GM21515 (cell line): ENCODE measurements around the gene MCC.

ENCODE experiments used
- ATAC-seq: cut with Tn5 transposase; IDR thresholded peaks from one replicate; pipeline ENCODE4 v1.9.1; 2021; ENCODE audit not compliant: unreplicated experiment

MCC gene

DNA sequence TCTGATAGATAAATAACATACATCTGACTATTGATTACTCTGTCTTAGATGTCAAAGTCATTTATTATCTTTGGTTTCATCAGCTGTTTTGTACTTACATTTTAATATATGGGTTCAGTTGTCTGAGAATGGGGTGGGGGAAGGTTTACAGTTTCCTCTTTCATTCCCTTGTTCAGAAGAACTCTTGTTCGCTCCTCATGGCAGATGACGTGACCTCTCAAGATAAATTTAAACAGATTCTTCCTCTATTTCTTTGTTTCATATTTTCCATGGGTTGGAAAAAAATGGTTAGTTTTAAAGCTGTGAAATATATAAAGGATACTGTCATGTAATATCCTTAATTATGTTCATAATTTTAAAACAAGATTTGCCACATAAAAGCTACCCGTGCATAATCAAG is 114.8 kb downstream of the MCC start:
- ATAC-seq: no peak

DNA sequence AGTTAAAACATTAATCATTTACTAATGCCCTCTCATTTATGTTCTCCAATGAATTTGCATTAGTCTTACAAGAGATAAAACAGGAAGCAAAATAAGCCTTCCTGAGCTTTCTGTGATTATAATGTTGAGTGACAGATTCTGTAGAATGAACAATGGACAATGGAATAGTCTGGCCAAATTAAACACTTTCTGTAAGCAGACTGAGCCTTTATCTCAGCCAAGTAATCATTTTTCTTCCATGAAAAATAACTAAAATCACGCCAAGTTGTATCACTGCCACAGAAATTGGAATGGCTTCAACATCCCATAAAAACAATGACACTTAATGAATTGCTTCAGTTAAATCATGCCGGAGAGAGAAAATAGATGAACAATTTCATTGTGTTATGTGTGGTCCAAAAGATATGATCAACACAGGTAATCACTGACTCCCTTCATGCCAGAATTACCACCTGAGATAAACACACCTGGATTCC is 116.5 kb downstream of the MCC start:
- no peak for ATAC-seq

DNA sequence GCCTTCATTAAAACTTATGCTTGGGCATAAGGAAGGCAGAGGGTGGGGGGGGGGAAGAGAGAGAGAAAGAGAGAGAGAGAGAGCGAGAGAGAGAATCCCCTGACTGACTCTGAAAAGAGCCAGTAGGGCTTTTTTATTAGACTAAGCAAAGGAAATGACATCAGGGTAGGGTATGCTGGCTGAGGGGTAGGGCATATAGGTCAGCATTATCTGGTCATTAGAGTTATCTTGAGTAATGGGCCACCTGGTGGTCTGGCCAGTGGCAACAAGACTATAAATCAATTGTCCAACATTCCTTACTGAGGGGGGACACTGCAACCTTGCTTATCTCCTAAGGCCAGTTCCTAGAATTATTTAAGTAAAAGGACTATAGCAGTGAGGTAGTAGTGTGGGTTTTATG is 120.7 kb downstream of the MCC start:
- no peak for ATAC-seq

DNA sequence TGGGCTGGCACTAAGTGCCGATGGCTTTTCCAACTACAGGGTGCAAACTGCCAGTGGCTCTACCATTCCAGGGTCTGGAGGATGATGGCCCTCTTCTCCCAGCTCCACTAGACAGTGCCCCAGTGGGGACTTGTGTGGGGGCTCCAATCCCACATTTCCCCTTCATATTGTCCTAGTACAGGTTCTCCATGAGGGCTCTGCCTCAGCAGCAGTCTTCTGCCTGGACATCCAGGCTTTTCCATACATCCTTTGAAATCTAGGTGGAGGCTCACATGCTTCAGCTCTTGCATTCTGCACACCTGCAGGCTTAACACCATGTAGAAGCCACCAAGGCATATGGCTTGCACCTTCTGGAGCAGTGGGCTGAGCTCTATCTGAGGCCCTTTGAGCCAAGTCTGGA is 123.8 kb downstream of the MCC start:
- ATAC-seq: no peak

DNA sequence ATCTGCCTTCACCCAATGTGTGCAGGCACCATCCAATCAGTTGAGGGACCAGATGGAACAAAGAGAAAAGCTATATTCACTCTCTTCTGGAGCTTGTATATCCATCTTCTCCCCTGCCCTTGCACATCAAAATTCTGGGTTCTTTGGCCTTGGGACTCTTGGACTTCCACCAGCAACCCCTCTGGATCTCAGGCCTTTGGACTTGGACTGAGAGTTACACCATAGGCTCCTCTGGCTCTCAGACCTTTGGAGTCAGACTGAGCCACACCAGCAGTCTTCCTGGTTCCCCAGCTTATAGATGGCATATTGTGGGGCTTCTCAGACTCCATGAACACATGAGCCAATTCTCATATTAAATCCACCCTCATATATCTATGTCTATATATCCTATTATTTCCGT is 126.6 kb downstream of the MCC start:
- no peak for ATAC-seq

DNA sequence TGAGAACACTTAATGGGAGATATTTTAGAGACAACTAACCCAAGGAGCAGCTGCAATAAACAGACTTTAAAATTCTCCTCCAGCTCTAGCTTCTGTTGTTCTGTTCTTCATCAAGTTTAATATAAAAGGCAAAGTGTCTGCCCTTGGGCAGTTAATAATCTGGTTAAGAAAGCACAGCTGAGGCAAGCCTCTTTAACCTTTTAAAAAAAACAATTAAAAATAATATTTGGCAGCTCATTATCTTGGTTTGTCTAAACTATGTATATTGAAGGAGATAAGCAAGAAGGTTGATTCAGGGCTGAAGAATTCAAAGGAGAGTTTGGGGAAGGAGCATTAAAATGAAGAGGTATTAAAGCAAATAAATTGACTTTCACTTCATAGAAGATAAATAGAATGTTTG is 128.8 kb downstream of the MCC start:
- ATAC-seq: no peak

DNA sequence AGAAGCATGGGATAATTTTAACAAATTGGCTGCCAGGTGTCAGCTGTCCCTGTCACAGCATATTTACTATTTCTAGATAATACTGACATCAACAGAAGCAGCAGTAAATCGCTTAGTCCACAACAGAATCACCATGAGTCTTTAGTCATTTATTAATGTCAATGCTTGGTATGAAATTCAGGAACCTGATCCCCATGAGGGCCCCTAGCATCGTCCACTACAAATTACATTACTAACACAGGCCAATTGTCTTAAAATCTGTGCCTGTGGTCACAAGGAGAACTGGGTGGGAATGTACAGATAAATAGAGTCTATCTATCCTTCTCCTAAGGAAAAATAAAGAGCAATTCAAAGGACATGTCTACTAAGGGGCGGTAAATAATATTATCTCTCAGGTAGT is 129.6 kb downstream of the MCC start:
- ATAC-seq: no peak

DNA sequence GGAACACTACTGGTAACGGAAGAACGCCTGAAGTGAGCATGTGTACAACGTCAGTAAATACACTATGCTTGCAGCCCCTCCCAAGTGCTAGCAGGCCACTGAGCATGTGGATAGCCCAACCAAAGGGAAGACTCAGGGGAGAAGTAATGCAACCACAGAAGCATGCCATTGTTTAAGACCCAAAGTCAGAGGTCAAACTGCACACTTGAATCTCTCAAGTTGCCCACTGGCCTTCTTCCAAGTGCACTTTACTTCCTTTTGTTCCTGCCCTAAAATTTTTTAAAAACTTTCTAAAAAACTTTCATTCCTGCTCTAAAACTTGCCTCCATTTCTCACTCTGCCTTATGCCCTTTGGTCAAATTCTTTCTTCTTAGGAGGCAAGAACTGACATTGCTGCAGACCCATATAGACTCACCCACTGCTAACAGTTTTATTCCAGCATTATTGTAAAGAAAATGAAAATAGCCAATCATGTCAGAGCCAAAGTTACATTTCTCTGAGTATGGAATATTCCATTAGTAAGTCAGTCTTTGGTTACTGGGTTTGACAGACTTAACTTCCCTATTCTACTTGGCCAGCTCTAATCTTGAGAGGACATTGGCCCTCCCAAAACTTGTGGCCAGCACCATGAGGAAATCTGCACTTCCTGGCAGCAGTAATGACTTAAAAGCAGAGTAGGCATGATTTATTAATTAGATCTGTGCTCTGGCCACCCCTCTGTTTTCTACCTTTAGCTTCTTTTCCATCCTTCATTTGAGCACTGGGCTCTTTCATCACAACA is 130.4 kb downstream of the MCC start:
- no peak for ATAC-seq

DNA sequence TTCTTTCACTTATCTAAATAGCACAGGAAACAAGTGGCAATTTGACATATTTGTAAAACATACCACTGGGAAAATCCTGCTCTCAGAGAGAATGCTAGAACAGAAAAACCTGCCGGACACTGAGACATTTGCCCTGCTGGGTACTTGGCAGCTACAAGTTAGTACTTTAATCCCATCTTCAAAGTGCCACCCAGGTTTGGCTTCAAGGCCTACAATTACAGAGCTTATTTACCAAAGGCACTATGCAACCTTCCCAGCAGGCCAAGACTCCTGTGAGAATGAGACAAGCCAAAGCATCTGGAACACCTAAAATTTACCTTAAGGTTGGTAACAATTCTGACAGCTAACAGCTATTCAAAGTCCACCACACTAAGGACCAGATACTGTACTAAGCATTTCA is 131.8 kb downstream of the MCC start:
- no peak for ATAC-seq

DNA sequence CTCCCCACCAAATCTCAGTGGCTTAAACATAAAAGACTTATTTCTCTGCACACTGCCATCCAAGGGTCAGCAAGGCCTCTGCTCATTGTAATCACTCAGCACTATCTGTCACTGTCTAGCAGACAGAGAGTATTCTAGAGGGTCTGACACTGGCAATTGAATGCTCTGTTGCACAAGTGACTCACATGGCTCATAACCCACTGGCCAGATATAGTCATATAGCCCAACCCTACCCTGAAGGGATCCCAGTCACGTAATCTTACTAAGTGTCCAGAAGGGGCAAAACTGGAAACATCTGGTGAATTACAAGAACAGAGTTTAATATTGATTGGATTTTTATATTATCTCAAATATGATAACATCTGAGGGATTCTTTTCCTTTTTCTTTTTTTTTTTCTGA is 134.2 kb downstream of the MCC start:
- ATAC-seq: no peak

DNA sequence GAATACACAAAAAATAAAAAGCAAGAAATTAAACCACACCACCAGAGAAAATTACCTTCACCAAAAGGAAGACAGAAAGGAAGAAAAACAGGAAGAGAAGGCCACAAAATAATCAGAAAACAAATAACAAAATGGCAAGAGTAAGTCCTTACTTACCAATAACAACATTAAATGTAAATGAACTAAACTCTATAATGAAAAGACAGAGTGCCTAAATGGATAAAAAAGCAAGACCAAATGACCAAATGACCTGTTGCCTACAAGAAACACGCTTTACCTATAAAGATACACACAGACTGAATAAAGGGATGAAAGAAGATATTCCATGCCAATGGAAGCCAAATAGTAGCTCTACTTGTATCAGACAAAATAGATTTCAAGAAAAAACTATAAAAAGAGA is 140.7 kb downstream of the MCC start:
- ATAC-seq: no peak

DNA sequence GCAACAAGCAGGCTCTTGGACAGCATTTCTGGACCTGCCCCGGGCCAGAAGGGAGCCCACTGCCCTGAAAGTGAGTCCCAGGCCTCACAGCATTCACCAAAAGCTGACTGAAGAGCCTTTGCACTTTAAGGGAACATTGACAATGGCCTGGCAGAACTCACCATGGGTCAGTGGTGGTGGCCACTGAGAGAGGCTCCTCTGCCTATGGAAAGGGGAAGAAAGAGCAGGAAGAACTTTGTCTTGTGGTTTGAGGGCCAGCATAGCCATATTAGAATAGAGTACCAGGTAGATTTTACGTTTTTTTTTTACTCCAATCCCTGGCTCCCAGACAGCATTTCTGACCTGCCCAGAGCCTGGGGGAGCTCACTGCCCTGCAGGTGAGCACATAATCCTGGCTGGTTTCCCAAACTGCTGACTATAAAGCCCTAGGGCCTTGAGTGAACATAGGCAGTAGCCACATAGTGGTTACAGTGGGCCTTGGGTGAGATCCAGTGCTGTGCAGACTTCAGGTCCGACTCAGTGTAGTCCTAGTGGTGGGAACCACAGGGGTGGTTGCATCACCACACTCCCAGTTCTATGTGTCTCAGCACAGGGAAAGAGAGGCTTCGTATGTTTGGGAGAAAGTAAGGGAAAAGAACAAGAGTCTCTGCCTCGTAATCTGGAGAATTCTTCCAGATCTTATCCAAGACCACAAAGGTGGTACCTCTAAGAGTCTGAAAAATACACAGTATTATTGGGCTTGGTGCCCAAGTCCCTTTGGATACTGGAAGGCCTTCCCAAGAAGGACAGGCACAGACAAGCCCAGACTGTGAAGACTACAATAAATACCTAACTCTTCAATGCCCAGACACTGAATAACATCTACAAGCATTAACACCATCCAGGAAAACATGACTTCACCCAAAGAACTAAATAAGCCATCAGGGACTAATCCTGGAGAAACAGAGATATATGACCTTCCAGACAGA is 143.0 kb downstream of the MCC start:
- ATAC-seq: no peak

DNA sequence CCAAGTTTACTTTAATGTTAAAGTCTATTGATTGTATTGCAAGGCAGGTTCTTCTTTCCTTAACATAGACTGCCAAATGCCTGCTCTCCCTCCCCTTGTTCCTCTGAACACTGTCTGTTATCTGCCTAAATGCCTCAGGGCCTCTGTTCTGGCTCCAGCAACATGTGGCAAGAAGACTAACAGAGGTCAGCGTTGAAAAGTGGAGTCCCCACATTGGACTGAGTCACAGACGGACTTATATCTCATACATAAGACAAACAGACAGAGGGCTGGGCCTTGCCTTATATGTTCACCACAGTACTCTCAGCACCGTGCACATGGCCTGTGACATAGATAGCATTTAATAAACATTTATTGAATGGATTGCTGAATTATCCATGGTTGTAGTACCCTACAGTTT is 144.9 kb downstream of the MCC start:
- ATAC-seq: no peak

DNA sequence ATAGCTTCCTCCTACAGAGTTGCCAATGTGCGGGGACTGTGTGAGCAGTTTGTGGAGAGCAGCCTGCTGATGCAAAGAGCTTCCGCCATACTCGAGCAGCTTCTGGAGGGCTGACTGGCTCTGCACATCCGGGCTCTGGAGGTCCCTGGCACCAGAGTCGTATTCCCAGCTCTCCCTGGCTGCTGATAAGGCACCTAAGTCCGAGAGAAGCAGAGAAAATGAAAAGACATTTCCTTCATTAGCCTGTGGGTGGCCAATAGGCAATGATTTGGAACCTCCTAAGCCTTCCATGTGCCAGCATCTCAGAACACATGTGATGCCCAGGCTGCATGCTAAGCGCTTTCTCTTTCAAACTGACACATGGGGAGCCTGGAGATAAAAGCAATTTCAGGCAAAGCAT is 147.7 kb downstream of the MCC start:
- ATAC-seq: no peak

DNA sequence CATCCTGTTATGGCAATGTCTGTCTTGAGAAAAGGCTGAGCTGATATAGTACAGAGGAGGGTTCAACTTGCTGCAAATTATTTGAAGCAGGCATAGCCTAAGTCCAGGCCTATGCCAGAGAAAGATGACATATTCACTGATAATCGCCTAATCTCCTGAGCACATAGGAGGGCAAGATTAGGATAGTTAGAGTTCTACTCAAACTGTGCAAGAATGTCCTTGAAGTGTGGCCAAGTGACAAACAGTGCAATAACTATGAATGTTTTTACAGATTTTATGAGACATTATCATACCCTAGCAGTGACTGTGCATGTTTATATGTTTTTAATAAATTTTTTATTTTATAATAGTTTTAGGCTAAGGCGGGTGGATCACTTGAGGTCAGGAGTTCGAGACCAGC is 149.6 kb downstream of the MCC start:
- no peak for ATAC-seq

DNA sequence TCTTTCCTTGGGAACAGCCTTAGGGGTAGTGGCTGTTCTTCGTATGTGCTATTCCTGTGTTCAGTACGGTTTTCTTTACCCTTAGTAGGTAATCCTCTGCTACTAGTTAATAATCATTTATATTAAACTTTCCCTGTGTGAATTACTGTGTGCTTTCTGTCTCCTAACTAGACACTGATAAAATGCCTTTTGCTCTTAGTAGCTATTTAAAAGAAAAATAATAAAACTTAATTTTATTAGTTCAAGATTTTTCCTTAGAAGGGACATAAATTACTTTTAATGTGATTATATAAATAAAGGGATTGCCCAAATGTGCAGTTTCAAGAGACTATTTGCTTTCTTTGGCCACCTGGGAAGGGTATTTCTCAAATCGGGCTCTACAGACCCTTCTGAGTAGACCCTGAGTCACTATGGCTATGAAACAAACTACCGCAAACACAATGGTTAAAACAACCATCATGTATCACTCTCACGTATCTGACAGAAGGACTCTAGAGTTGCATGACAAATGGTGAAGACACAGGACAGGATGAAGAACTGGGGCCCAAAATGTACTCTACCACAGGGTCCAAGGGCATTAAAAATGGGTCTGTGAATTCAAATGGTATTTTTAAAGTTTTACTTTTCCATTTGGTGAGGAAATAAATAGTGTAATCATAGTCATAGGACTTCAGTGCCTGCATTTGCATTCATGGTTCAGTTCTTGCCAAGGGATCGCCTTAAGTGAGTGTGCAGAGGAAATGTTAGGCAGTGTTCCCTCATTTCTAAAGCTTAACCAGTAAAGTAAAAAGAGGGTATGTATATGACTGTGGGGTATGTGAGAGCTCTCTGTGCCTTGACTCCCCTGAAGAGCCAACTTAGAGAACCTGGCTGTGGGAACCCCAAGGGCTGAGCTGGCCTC is 150.5 kb downstream of the MCC start:
- no peak for ATAC-seq

DNA sequence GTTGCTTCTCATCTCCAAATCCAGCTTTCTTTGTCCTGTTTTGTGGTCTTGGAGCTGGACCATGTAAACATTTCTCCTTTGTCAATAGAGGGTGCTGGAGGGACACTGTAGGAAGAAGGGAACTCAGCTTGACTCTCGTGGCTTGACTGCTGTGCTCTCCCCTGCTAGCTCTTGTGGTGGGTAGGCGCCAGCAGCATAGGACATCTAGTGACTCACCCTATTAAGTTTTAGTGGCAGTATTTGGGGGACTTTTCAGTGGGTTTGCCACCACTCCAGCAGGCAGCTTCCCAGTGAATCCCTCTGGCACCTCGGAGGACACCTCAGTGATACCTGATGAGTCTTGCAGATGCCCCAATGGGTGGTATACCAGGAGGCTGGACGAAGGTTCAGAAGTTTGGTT is 151.3 kb downstream of the MCC start:
- ATAC-seq: no peak

DNA sequence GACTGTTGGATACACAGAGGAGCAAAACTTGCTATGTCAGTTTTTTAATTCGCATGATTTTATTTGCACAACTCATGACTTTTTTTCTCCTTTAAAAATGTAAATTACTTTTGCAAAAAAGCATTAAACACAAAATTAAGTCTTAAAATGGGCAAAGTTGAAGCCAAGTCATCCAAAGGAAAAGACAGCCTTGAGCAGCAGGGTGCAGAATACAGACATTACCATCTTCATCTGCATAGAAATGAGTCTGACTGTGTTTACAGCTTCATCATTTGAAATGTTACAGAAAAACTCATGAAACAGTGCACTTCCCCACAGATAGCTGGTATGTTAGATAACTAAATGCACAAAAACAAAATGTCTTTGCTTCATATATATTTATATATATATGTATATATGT is 154.8 kb downstream of the MCC start:
- no peak for ATAC-seq

DNA sequence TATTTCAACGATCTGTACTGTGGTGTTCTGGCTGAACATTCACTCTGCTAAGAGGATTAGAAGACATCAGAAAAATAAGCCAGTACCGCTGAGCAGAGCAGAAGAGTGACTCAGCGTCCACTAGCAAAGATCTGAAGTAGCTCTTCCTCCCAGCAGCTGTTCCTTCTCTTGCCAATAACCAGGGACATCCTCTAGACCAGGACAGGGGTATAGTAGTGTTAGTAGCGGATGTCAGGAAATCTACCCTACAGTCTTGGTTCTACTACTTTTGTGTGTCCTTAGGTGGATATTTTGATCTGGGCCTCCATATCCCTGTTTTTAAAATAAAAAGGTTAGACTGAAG is 157.1 kb downstream of the MCC start:
- no peak for ATAC-seq

DNA sequence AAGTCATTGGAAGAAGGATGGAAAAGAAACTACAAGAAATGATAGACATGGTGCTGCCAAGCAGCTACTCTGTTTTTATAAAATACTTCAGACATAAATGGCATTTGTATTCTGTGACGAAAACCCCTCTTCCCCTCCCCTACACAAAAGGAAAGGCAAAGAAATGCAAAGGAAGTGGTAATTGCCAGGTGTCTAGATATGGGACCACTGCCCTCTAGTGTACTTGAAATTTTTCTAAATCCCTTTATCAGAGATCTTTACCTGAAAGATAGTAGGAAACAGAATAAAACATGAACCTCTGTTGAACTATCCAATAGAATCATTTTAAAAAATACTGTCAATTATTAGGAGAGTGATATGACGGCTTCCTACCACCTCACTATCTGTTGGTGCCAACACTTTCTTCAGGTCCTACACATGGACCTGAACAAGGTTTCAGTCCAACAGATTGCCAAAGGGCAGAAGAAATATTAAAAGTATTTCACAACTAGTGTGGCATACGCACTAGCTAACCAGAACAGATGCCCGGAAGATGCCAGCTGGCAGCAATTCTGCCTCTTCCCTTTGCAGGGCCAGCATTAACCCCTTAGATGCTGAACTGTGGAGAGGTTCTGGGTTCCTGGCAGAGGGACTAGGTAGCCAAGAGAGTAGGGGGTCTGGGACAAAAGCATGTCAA is 157.6 kb downstream of the MCC start:
- no peak for ATAC-seq

DNA sequence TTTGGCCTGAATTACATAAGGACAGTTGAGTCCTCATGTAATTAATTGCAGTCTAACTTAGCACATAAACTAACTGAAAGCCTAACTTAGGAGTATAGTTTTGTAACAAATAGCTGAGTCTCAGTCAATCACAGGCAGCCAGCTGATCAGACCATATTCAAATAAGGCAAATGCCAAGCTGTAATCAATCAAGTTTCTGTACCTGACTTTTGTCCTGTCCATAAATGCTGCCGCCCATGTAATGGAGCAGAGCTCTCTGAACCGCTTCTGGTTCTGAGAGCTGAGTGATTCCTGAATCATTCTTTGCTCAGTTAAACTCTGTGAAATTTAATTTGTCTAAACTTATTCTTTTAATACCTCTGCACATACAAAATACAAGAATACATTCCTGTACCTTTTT is 158.3 kb downstream of the MCC start:
- ATAC-seq: no peak
